ENCODE data around the gene MRGPRD. TPM values are rescaled to one million over a fixed set of nuclear protein-coding genes. Genes with fewer than 3 reads are reported as not detected.
A peak's percentile ranks its signal among the peaks of the same experiment; 100 is the strongest.

The MRGPRD gene
- total RNA-seq, 4 donors from 2014 or later: 2.9 to 5.4 TPM; not detected in 2

DNA sequence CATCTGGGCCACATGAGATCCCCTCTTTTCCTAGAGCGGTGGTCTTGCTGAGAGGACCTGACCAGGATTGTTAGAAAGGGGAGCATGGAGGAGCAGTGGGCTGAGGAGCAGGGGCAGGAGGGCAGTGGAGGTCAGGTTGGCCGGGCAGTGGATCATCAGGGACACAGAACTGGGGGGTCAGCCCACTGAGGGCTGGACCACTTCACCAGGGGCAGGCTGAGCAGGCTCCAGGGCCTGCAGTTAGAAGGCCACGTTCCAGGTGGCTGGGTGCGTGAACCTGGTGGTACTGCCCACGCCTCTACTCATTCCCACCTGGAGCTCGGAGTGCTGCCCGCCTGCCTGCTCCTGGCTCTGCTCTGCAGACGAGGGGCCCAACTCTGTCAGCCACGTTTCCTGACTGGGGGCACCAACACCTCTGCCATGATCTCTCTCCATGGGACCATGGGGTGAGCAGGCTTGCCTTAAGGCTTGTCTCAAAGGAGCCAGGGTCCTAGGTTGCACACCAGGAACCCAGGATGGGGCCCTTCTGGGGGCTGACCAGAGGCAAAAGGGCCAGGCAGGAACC, 22.6 kb upstream of the MRGPRD start:
- Histone ChIP-seq H3K36me3 (peaks cover 0 to 45% of the 10 kb centered on the region in 2 donors), H3K4me3 (no peak overlapping the region), H3K9me3 (no peaks in the 10 kb centered on the region), H3K4me1 (peaks cover 4 to 99% (median 85%) of the 10 kb centered on the region in 3 donors), H3K27me3 (no peaks in the 10 kb centered on the region), H3K27ac (peak overlapping the region; percentile 88 to 99 (median 98))
- WGBS, 2 donors (ENCODE audit: low coverage in 1 of 2): no CpG with 5 or more reads among the region's 9 CpGs
- no peak for ATAC-seq
- TF ChIP-seq POLR2AphosphoS5 (IDR thresholded peaks at IDR 0.05) (no peak), EP300 (IDR thresholded peaks at IDR 0.05) (no peak), CTCF (IDR thresholded peaks at IDR 0.05) (no peak), POLR2A (IDR thresholded peaks at IDR 0.05) (no peak)

GRCh38 chr11:69002570-69003231, 21.9 kb upstream of the MRGPRD start:
- 54% methylated on average over 3 of the region's 13 CpGs; no CpG with 5 or more reads in 1 of the 2 donors for WGBS, 2 donors (ENCODE audit: low coverage in 1 of 2)
- H3K4me3 ChIP-seq: no peak overlapping the region
- peak overlapping the region; percentile 88 to 99 (median 98) for H3K27ac ChIP-seq
- ATAC-seq: no peak
- no peaks in the 10 kb centered on the region for H3K9me3 ChIP-seq
- H3K27me3 ChIP-seq: no peaks in the 10 kb centered on the region
- TF ChIP-seq POLR2A (IDR thresholded peaks at IDR 0.05) (no peak), EP300 (IDR thresholded peaks at IDR 0.05) (no peak), POLR2AphosphoS5 (IDR thresholded peaks at IDR 0.05) (no peak), CTCF (IDR thresholded peaks at IDR 0.05) (no peak)
- peaks cover 4 to 99% (median 85%) of the 10 kb centered on the region in 3 donors for H3K4me1 ChIP-seq
- H3K36me3 ChIP-seq: peaks cover 0 to 45% of the 10 kb centered on the region in 2 donors

GRCh38 chr11:69002110-69002569, 21.4 kb upstream of the MRGPRD start:
- 37% methylated on average over 5 of the region's 6 CpGs; no CpG with 5 or more reads in 1 of the 2 donors for WGBS, 2 donors (ENCODE audit: low coverage in 1 of 2)
- H3K4me1 ChIP-seq: peaks cover 4 to 98% (median 81%) of the 10 kb centered on the region in 3 donors

GRCh38 chr11:69001243-69002081, 20.7 kb upstream of the MRGPRD start:
- TF ChIP-seq POLR2A (IDR thresholded peaks at IDR 0.05): peak in 1 of 2 donors; percentile 10
- no peak for TF ChIP-seq CTCF (IDR thresholded peaks at IDR 0.05)
- no peak for TF ChIP-seq EP300 (IDR thresholded peaks at IDR 0.05)

More at GRCh38 chr11:69002110-69002569, 21.4 kb upstream of the MRGPRD start:
- H3K27ac ChIP-seq: peak overlapping the region; percentile 88 to 99 (median 98)
- no peaks in the 10 kb centered on the region for H3K27me3 ChIP-seq
- peaks cover 0 to 43% of the 10 kb centered on the region in 2 donors for H3K36me3 ChIP-seq
- H3K4me3 ChIP-seq: no peak overlapping the region
- ATAC-seq: peak; percentile 52
- TF ChIP-seq POLR2A (IDR thresholded peaks at IDR 0.05) (no peak), POLR2AphosphoS5 (IDR thresholded peaks at IDR 0.05) (peak; percentile 63)
- H3K9me3 ChIP-seq: no peaks in the 10 kb centered on the region

DNA sequence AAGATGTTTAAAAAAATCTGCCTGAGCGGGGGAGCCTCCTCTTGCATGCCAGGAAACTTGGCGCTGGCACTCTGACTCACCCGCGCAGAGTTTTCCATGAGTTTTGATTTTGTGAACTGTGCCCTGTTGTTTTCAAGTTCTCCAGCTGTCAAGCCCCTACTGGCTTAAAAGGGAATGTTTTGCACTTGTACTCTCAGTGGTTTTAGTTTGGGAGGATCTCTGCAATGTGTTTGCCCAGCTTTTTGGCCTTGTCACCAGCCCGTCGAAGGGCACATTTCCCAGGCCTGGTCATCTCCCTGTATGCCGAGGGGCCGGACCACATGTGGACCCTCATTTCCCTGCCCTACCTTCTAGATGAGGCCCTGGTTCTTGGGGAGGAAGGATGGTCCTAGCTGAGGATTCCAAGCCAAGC, 20.1 kb upstream of the MRGPRD start:
- H3K27ac ChIP-seq: peak overlapping the region; percentile 89 to 99 (median 98)
- ATAC-seq: peak; percentile 82
- no peaks in the 10 kb centered on the region for H3K9me3 ChIP-seq
- no peak overlapping the region for H3K4me3 ChIP-seq
- no peaks in the 10 kb centered on the region for H3K27me3 ChIP-seq
- 4 to 26% methylated on average over 4 to 5 of the region's 8 CpGs for WGBS, 2 donors (ENCODE audit: low coverage in 1 of 2)
- H3K36me3 ChIP-seq: peaks cover 0 to 30% of the 10 kb centered on the region in 2 donors
- TF ChIP-seq EP300 (IDR thresholded peaks at IDR 0.05) (no peak), CTCF (IDR thresholded peaks at IDR 0.05) (peak in 3 of 4 experiments; percentile 53 to 93 (median 92)), POLR2A (IDR thresholded peaks at IDR 0.05) (no peak), POLR2AphosphoS5 (IDR thresholded peaks at IDR 0.05) (peak; percentile 87)
- H3K4me1 ChIP-seq: peaks cover 4 to 85% (median 71%) of the 10 kb centered on the region in 3 donors

More at GRCh38 chr11:69001243-69002081, 20.7 kb upstream of the MRGPRD start:
- H3K4me3 ChIP-seq: no peak overlapping the region
- 8 to 43% methylated on average over 5 to 7 of the region's 23 CpGs for WGBS, 2 donors (ENCODE audit: low coverage in 1 of 2)
- no peaks in the 10 kb centered on the region for H3K27me3 ChIP-seq
- no peak for ATAC-seq
- peaks cover 4 to 91% (median 75%) of the 10 kb centered on the region in 3 donors for H3K4me1 ChIP-seq
- H3K27ac ChIP-seq: peak overlapping the region; percentile 88 to 99 (median 98)
- H3K9me3 ChIP-seq: no peaks in the 10 kb centered on the region
- peaks cover 0 to 37% of the 10 kb centered on the region in 2 donors for H3K36me3 ChIP-seq
